NK-92 (cell line): ENCODE measurements around the gene EFCAB8.
"Not testable (repeated sequence)": the region's sequence is repeated elsewhere in the genome, so short reads cannot be mapped to it uniquely, and the experiment has no call there.

Source experiments
- DNase-seq: peaks from one replicate; lab custom pipeline; 2025; ENCODE audit not compliant: unreplicated experiment; lab: John Stamatoyannopoulos, UW

The EFCAB8 gene

GRCh38 chr20:32885185-32885584, 26.5 kb downstream of the EFCAB8 start:
- no peak for DNase-seq

- DNase-seq = no peak
Measured at GRCh38 chr20:32885952-32886351, 27.2 kb downstream of the EFCAB8 start.

DNA sequence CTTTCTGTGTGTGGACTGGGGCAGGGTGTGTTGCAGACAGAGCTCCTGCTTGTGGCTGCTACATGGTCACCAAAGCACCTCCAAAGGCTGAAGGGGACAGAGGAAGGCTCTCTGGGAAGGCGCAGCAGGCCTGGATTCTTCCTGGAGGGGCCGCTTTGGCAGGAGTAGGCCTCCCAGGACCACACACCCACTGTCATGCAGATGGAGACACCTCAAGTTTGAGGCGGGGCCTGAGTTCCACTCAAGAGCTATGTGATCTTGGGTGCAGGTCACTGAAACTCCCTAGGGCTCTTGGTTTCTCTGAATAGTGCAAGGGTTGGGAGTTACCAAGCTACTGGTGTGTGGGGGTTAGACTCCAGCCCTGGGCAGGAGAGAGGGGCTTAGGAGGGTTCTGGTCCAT, 27.9 kb downstream of the EFCAB8 start:
- DNase-seq = no peak

DNA sequence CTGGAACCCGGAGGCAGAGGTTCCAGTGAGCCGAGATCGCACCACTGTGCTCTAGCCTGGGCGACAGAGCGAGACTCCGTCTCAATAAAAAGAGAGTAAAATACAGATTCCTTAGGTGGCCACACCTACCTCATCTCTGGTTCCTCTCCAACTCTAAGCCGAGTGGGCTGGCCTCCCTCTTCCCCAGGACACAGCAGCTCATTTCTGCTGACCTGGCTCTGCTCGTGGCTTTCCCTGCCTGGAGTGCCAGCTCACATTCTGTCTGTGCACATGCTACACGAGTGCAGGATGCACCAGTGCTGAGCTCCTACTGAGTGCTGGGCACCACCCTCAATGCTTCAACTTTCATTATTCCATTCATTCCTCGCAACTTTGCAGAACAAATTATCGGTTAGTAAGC, 28.8 kb downstream of the EFCAB8 start:
- no peak for DNase-seq

DNA sequence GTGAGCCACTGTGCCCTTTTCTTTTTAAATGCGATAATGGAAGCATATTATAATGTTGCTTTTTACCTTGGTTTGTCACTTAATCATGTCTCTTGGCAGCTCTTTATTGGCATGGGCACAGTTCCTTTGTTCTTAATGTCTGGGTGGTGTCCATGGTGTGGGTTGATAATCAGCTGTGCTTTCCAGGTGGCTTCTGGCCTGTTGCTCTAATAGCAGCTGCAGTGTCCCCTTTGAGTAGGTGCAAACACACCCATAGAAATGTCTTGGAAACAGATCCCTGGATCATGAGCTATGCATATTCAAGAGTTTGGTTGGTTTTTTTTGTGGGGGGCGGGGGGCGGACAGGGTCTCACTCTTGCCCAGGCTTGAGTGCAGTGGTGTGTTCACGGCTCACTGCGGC, 29.9 kb downstream of the EFCAB8 start:
- no peak for DNase-seq

GRCh38 chr20:32889281-32889680, 30.6 kb downstream of the EFCAB8 start:
- DNase-seq = no peak

DNA sequence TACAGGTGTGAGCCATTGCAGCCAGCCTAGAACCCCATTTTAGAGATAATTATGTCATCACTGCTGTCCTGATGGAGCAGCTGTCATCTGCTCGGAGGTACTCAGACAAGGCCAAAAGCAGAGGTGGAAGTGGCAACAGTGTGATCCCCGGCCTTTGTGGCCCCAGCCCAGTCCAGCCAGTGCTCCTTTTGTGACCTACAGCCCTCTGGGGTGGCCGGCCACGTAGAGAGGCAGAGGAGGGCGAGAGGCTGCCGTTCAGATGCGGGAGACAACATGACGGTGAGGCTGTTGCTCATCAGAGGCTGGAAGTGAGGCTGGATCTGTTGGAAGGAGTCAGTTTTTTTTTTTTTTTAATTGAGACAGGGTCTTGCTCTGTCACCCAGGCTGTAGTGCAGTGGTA, 32.8 kb downstream of the EFCAB8 start:
- DNase-seq = no peak

DNA sequence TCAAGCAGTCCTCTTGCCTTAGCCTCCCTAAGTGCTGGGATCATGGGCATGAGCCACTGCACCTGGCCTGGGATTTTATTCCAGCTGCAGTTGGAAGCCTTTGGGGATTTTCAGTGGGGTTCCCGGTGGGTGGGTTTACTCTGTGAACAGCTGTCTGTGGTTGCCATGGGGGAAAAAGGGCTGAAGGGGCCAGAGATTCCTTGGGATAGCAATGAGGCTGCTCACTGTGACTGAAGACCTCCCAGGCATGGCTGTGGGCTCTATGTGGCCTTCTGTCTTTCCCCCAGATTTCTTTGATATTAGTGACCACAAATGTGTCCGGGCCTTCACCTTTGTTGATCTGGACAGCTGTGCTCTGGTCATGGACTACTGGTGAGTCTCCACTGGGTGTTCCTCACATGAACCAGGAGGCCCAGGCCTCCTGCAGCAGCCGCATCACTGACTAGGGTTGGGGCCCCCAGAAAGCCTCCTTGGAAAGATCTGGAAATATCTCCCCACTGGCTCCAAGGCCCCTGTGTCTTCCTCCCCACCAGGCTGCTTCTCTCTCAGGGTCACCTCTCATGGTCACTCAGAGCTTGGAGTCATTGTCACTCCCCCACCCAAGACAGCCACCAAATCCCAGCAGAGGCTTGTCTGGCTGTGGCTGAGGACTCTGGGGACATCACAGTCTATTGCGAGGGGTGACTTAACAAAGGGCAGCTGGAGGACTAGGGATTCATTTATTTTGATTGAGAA, 33.4 kb downstream of the EFCAB8 start:
- no peak for DNase-seq

- DNase-seq = no peak
Measured at GRCh38 chr20:32893263-32894025, 34.7 kb downstream of the EFCAB8 start.

DNA sequence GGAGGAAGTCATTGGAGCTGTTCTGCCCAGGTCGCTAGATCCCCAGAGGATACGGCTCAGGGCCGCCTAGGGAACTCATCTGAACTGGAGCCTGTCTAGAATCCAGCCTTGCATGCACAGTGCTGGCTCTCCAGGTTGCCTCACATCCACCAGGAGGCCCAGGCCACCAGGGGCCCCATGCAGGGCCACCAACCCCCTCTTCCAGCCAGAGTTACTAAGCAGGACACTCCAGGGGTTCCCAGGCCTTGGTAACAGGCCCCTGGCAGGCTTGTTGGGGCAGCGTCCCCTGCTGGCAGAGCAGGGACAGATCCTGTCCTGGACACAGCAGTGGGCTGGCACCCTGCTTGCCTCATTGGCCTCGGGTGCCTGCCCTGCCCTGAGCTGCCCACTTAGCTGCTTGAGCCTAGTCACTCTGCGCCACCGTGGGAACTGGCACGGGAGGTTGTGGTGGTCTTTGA, 35.3 kb downstream of the EFCAB8 start:
- DNase-seq = no peak

DNA sequence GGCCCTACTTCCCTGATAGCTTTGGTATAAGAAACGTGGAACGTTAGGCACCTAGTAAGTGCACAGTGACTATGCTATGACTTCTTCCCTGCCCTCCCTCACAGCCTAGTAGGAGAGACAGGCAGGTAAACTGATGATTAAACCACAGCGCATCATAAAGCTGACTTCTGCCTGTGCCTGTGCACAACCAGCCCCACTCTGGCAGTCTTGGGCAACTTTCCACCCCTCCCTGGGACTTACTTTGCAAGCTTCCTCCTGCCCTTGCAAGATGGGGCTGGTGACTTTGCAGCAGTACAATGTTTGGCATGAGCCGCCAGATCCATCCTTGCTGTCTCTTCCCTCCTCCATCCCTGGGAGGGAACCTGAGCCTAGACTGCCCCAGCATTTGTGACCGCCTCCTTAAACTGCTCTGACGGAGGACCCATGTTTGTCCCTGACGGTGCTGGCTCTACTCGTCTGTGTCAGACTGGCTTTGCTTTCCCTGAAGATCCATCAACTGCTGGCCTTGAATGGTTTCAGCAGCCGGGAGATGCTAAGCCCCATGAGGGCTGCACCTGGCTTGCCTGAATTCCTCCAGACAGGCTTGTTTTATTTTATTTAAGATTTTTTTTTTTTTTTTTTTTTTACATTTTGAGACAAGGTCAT, 36.1 kb downstream of the EFCAB8 start:
- no peak for DNase-seq

DNA sequence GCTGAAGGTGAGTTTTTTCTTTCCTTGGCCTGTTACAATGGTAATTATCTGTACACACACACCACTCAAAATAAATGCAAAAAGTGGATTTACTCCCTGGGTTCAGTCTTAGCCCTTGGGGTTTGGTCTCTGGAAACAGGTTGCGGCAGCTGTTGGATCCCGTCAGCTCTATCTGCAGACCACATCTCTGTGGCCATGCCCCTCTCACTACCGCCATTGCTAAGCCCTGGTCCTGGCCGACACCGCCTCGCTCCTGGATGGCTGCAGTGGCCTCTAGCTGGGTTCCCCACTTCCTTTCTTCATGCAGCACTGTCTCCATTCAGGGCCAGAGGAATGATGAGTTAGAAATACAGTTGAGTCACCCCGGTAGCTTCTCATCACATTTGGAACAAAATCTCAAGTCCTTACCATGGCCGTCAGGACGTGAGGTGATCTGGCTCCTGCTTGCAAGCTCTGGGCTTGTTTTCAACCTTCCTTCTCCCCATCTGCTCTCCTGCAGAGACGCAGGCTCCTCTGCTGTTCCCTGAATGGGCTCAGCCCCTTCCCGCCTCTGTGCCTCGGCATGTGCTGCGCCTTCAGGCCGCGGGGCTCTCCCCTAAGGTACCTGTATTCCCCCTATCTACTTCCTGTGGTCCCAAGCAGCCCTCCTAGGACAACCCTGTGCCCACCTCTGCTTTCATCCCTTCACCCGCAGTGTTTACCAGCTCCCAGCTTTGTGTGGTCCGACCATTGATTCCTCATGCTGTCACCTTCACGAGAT, 38.0 kb downstream of the EFCAB8 start:
- DNase-seq = no peak

GRCh38 chr20:32898729-32899128, 40.0 kb downstream of the EFCAB8 start:
- DNase-seq = no peak

GRCh38 chr20:32902456-32903420, 44.0 kb downstream of the EFCAB8 start:
- DNase-seq = no peak

GRCh38 chr20:32903666-32904175, 45.0 kb downstream of the EFCAB8 start:
- DNase-seq = no peak

GRCh38 chr20:32904678-32905077, 46.0 kb downstream of the EFCAB8 start:
- DNase-seq = not testable (repeated sequence)

DNA sequence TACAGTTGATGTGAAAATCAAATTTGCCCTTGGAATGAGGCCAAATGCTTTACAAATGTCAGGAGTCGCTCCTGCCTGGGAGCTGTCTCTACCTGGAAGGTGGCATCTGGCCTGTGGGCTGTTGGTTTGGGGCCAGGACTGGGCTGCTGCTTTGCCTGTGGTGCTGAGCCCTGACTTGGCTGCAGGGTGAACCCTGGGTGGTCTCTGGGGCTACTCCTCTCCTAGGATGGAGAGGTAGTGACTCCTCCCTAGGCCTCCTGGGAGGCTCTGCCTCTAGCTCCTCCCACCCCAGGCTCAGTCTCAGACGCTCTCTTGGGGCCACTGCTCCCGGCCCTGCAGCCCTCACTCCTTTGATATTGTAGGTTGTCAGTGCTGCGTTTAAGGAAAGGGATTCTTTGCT, 47.5 kb downstream of the EFCAB8 start:
- DNase-seq = no peak

- no peak for DNase-seq
Measured at GRCh38 chr20:32906871-32907495, 48.3 kb downstream of the EFCAB8 start.

GRCh38 chr20:32907886-32908285, 49.2 kb downstream of the EFCAB8 start:
- DNase-seq = no peak
